ENCODE data around the gene NHSL1. TPM values are rescaled to one million over a fixed set of nuclear protein-coding genes. Genes with fewer than 3 reads are reported as not detected.

Gene NHSL1
- total and polyA plus RNA-seq, 2 of the 8 experiments (the other 6 are each of a cell fraction or from before 2014, with no cell fraction given), result 7.2 to 32.4 TPM

DNA sequence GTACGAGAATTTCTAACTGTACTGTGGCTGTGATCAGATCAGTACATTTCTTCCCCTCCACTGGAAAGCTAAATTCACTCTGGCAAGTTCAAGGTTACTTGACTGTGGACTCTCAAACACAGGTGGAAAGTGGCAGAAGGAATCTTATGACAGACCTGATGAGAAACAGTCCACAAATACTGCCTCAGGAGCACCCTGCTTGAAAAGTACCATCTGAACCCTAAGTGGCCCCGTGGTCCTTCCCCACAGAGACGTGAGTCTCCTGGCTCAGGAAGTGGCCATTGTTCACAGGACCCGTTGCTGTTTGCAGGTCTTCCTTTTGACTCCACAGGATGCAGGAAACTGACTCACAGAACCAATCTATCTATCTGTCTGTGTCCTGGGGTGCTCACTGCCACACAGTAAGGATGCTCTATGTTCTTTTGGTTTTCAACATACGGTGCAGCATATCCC lies 47.5 kb upstream of the NHSL1 start:
- peaks cover 4% of the 10 kb centered on the region; the same call in 1 of the 2 replicates for H3K79me1 ChIP-seq (ENCODE audit: low read depth, low read length)
- no peak overlapping the region for H3K56ac ChIP-seq (replicated peaks; ENCODE audit: insufficient read length, low read depth, low read length)
- H3K4me2 ChIP-seq (ENCODE audit: insufficient read depth in 1 of 2, low read depth in 2 of 2, low read length in 2 of 2), result no peak overlapping the region
- WGBS, 2 experiments (ENCODE audit: extremely low coverage in 1 of 2, insufficient coverage in 1 of 2, insufficient read length in 1 of 2, insufficient replicate concordance in 2 of 2, low coverage in 1 of 2, low lambda C conversion rate in 2 of 2, missing lambda C conversion rate in 1 of 2), result 62% methylated on average over 5 of the region's 5 CpGs; no CpG with 5 or more reads in 1 of the 2 experiments
- no peak overlapping the region for H3K9ac ChIP-seq (replicated peaks in 1 of 4; ENCODE audit: extremely low read depth in 1 of 4, low read depth in 3 of 4, low read length in 3 of 4)
- H3K79me2 ChIP-seq (ENCODE audit: control insufficient read depth in 1 of 2, insufficient read depth in 2 of 2, low read length in 2 of 2), result peaks cover 0 to 51% of the 10 kb centered on the region in 2 experiments; a peak in 3 of 4 replicates
- FAIRE-seq (no peak), DNase-seq (ENCODE audit: low read depth in 1 of 2, low spot score in 2 of 2) (no peak)
- no peak overlapping the region for H2BK12ac ChIP-seq (ENCODE audit: low read depth, low read length)
- no peak overlapping the region for H3K23ac ChIP-seq (ENCODE audit: insufficient read length)
- H3K18ac ChIP-seq (ENCODE audit: extremely low read depth, low read length), result no peak overlapping the region
- peaks cover 0 to 8% (median 3%) of the 10 kb centered on the region in 4 experiments; a peak in 4 of 7 replicates for H3K4me1 ChIP-seq (replicated peaks in 1 of 4; ENCODE audit: control insufficient read depth in 3 of 4, insufficient read depth in 4 of 4, low read length in 3 of 4)
- no peak overlapping the region for H3K4me3 ChIP-seq (ENCODE audit: extremely low read depth in 1 of 4, insufficient read depth in 2 of 4, low read depth in 3 of 4, low read length in 4 of 4)
- H3K27me3 ChIP-seq (replicated peaks in 1 of 4; ENCODE audit: control insufficient read depth in 3 of 4, extremely low read depth in 1 of 4, insufficient read depth in 3 of 4, low read length in 3 of 4), result no peaks in the 10 kb centered on the region
- no peak overlapping the region for H4K5ac ChIP-seq (ENCODE audit: insufficient read length, low read depth, low read length)
- H2AFZ ChIP-seq (ENCODE audit: low read length), result no peak overlapping the region
- H4K8ac ChIP-seq (ENCODE audit: extremely low read depth, insufficient read depth, low read length), result no peak overlapping the region
- no peak overlapping the region for H2BK120ac ChIP-seq (replicated peaks; ENCODE audit: low read depth, low read length)
- H2BK5ac ChIP-seq (ENCODE audit: low read depth, low read length), result no peak overlapping the region
- H2BK20ac ChIP-seq (ENCODE audit: low read length), result no peak overlapping the region
- no peak overlapping the region for H2BK15ac ChIP-seq (ENCODE audit: low read length)
- H3K23me2 ChIP-seq (ENCODE audit: low read depth, low read length), result no peaks in the 10 kb centered on the region
- H3K27ac ChIP-seq (ENCODE audit: low read depth, low read length), result no peak overlapping the region
- no peak overlapping the region for H2AK5ac ChIP-seq (ENCODE audit: low read depth, low read length)
- H3K4ac ChIP-seq (replicated peaks; ENCODE audit: insufficient read length, low read depth, low read length), result no peak overlapping the region
- POLR2A ChIA-PET (ENCODE audit: partially characterized antibody), result no interaction called here
- no peak overlapping the region for H3K14ac ChIP-seq (ENCODE audit: insufficient read length)
- CTCF ChIA-PET (ENCODE audit: partially characterized antibody), result interaction anchor here (0.8 to 2.0 kb wide), 2 partner anchors 25 to 45 kb away, joined by 4 to 7 read pairs; no protein-coding TSS in a partner anchor
- no peaks in the 10 kb centered on the region for H3K9me3 ChIP-seq (ENCODE audit: insufficient read depth in 2 of 2, low read depth in 1 of 2, low read length in 1 of 2)
- H3K36me3 ChIP-seq (ENCODE audit: control insufficient read depth in 2 of 4, insufficient read depth in 4 of 4, low read length in 3 of 4), result no peaks in the 10 kb centered on the region
- no peak overlapping the region for H4K91ac ChIP-seq (replicated peaks; ENCODE audit: insufficient read length, low read length)
- no peaks in the 10 kb centered on the region for H4K20me1 ChIP-seq (replicated peaks in 1 of 2; ENCODE audit: control insufficient read depth in 1 of 2, insufficient read depth in 2 of 2, low read length in 2 of 2)
- TF ChIP-seq CEBPB (IDR thresholded peaks at IDR 0.05; ENCODE audit: low read depth, low read length), result no peak
- no peak for TF ChIP-seq HDAC6 (IDR thresholded peaks at IDR 0.05; ENCODE audit: low read depth, low read length)
- TF ChIP-seq SUZ12 (IDR thresholded peaks at IDR 0.05; ENCODE audit: low read length), result no peak
- no peak for TF ChIP-seq JUND (IDR thresholded peaks at IDR 0.05; ENCODE audit: low read length)
- no peak for TF ChIP-seq GABPA (IDR thresholded peaks at IDR 0.05; ENCODE audit: borderline replicate concordance, insufficient read depth, low read length)
- TF ChIP-seq NRF1 (IDR thresholded peaks at IDR 0.05; ENCODE audit: low read depth, low read length), result no peak
- TF ChIP-seq, protein P1, sequence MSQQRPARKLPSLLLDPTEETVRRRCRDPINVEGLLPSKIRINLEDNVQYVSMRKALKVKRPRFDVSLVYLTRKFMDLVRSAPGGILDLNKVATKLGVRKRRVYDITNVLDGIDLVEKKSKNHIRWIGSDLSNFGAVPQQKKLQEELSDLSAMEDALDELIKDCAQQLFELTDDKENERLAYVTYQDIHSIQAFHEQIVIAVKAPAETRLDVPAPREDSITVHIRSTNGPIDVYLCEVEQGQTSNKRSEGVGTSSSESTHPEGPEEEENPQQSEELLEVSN (IDR thresholded peaks at IDR 0.05), result no peak
- TF ChIP-seq POLR2AphosphoS5 (IDR thresholded peaks at IDR 0.05; ENCODE audit: low read depth, low read length), result no peak
- TF ChIP-seq EP300 (IDR thresholded peaks at IDR 0.05; ENCODE audit: borderline replicate concordance in 1 of 2, low read depth in 2 of 2, low read length in 2 of 2), result no peak
- no peak for TF ChIP-seq POLR2A (IDR thresholded peaks at IDR 0.05; ENCODE audit: control extremely low read depth in 1 of 2, low read depth in 2 of 2, low read length in 2 of 2)
- TF ChIP-seq RXRA (IDR thresholded peaks at IDR 0.05; ENCODE audit: insufficient read depth, low read depth, low read length), result no peak
- no peak for TF ChIP-seq MAFK (IDR thresholded peaks at IDR 0.05; ENCODE audit: low read depth, low read length)
- TF ChIP-seq SIN3A (conservative IDR thresholded peaks at IDR 0.05 in 1 of 2, IDR thresholded peaks at IDR 0.05 in 1 of 2; ENCODE audit: low read depth in 1 of 2, low read length in 2 of 2), result no peak
- TF ChIP-seq FOSL1 (IDR thresholded peaks at IDR 0.05; ENCODE audit: insufficient read depth, low read depth, low read length), result no peak
